Astrocyte (in vitro differentiated cells and primary cell): ENCODE measurements around the gene CELF4.

Experiments
- CTCF ChIP-seq: IDR thresholded peaks from 2 replicates; pipeline ENCODE4 v1.5.1; 2011; ENCODE audit warnings: low read depth, mild to moderate bottlenecking, inconsistent platforms, low read length, moderate library complexity; ENCODE audit not compliant: insufficient read depth
- EZH2 ChIP-seq: IDR thresholded peaks from 2 replicates; pipeline ENCODE4 v1.6.1; 2012; ENCODE audit warnings: mild to moderate bottlenecking, low read length, inconsistent platforms; ENCODE audit not compliant: insufficient read depth

DNA sequence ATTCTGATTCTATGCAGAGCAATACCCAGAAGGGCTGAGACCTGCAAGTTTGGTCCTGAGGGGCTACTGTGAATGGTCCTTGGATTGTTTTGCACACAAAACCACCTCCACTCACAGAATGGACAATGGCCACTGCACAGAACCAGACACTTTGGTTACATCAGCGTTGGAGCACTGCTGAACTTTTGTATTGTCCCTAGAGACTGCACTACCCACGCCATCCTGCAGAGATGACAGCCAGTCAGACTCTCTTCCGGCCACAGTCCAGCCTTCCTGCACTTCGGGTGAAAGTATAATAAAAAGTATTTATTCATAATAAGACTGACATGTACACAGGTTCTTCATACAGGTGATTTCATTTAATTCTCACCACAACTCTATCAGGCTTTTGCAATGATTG, 35.7 kb downstream of the CELF4 start:
- TF ChIP-seq CTCF (no peak), EZH2 (no peak)
